HEK293 (cell line): ENCODE results near the gene ANXA1.

Source experiments
- CTCF ChIA-PET: fragments of 350-600 bp; formaldehyde crosslinking; extraction: SDS; loops from one replicate; lab custom pipeline; 2021; ENCODE audit warnings: antibody characterized with exemption; lab: Yijun Ruan, JAX
- POLR2A ChIA-PET: fragments of 300-600 bp; formaldehyde crosslinking; extraction: SDS; loops from one replicate; lab custom pipeline; 2020; ENCODE audit warnings: antibody characterized with exemption, inconsistent platforms; lab: Yijun Ruan, JAX
- H3K27ac ChIP-seq: fragments of 200-500 bp; sonication (Bioruptor generic); 2 replicates; pipeline ENCODE4 v1.5.1; 2014; ENCODE audit warnings: low read depth, low read length, control low read depth, inconsistent platforms; ENCODE audit errors: extremely low read depth
- H3K36me3 ChIP-seq, 2 experiments: fragments of 200-500 bp in 1 of 2; sonication (Bioruptor generic) in 1 of 2; 1 replicate in 1 of 2; 2 replicates in 1 of 2; pipeline ENCODE4 v1.5.1; 2014 to 2017; ENCODE audit warnings: inconsistent platforms in 2 of 2, low read length in 2 of 2; ENCODE audit not compliant: control insufficient read depth in 2 of 2, insufficient read depth in 1 of 2
- H3K4me1 ChIP-seq: fragments of 200-500 bp; sonication (Bioruptor generic); 2 replicates; pipeline ENCODE4 v1.5.1; 2014; ENCODE audit warnings: mild to moderate bottlenecking, low read length, inconsistent platforms; ENCODE audit not compliant: control insufficient read depth, insufficient read depth
- H3K4me3 ChIP-seq: 2 replicates; pipeline ENCODE4 v1.5.1; 2011; ENCODE audit warnings: low read depth, mild to moderate bottlenecking, control low read depth, low read length, moderate library complexity
- H3K9me3 ChIP-seq: fragments of 200-500 bp; sonication (Bioruptor generic); 2 replicates; pipeline ENCODE4 v1.5.1; 2014; ENCODE audit warnings: low read depth, low read length, inconsistent platforms; ENCODE audit not compliant: control insufficient read depth, insufficient read depth
- MZF1 ChIP-seq: fragments of 450-650 bp; formaldehyde crosslinking; IDR thresholded peaks from 2 replicates; pipeline ENCODE4 v1.5.1; 2017; ENCODE audit warnings: missing biosample characterization, missing genetic modification characterization, borderline replicate concordance
- RBAK ChIP-seq: fragments of 450-650 bp; formaldehyde crosslinking; IDR thresholded peaks from 2 replicates; pipeline ENCODE4 v1.5.1; 2016; ENCODE audit warnings: missing biosample characterization, missing genetic modification characterization
- SETDB1 ChIP-seq: IDR thresholded peaks from one replicate; pipeline ENCODE4 v1.6.1; 2017; ENCODE audit warnings: mild to moderate bottlenecking, low read length, moderate library complexity, mixed read lengths; ENCODE audit not compliant: insufficient read length
- SP7 ChIP-seq: fragments of 450-650 bp; formaldehyde crosslinking; IDR thresholded peaks from 2 replicates; pipeline ENCODE4 v1.5.1; 2016; ENCODE audit warnings: missing biosample characterization, missing genetic modification characterization
- ZEB2 ChIP-seq: fragments of 450-650 bp; formaldehyde crosslinking; IDR thresholded peaks from 2 replicates; pipeline ENCODE4 v1.5.1; 2016; ENCODE audit warnings: missing biosample characterization, missing genetic modification characterization
- ZNF114 ChIP-seq: fragments of 450-650 bp; formaldehyde crosslinking; IDR thresholded peaks from 2 replicates; pipeline ENCODE4 v1.5.0; 2017; ENCODE audit warnings: missing biosample characterization, missing genetic modification characterization
- ZNF175 ChIP-seq: fragments of 450-650 bp; formaldehyde crosslinking; IDR thresholded peaks from 2 replicates; pipeline ENCODE4 v1.5.1; 2016; ENCODE audit warnings: missing biosample characterization, missing genetic modification characterization
- ZNF248 ChIP-seq: fragments of 450-650 bp; formaldehyde crosslinking; IDR thresholded peaks from 2 replicates; pipeline ENCODE4 v1.5.1; 2017; ENCODE audit warnings: missing biosample characterization, missing genetic modification characterization
- ZNF354C ChIP-seq: fragments of 450-650 bp; formaldehyde crosslinking; IDR thresholded peaks from 2 replicates; pipeline ENCODE4 v1.5.1; 2016; ENCODE audit warnings: missing biosample characterization, missing genetic modification characterization, low read depth, borderline replicate concordance
- ZNF366 ChIP-seq: fragments of 450-650 bp; formaldehyde crosslinking; conservative IDR thresholded peaks from 2 replicates; pipeline ENCODE4 v1.5.1; 2016; ENCODE audit warnings: missing biosample characterization, missing genetic modification characterization
- ZNF37A ChIP-seq: fragments of 450-650 bp; IDR thresholded peaks from 2 replicates; pipeline ENCODE4 v1.5.1; 2018; ENCODE audit warnings: missing biosample characterization, missing genetic modification characterization
- ZNF529 ChIP-seq: fragments of 450-650 bp; formaldehyde crosslinking; IDR thresholded peaks from 2 replicates; pipeline ENCODE4 v1.5.1; 2017; ENCODE audit warnings: missing genetic modification characterization, missing biosample characterization; ENCODE audit not compliant: insufficient replicate concordance
- ZNF585B ChIP-seq: fragments of 450-650 bp; formaldehyde crosslinking; IDR thresholded peaks from 2 replicates; pipeline ENCODE4 v1.5.1; 2016; ENCODE audit warnings: missing biosample characterization, missing genetic modification characterization
- ZNF664 ChIP-seq: fragments of 450-650 bp; formaldehyde crosslinking; IDR thresholded peaks from 2 replicates; pipeline ENCODE4 v1.5.1; 2016; ENCODE audit warnings: missing biosample characterization, missing genetic modification characterization
- ZXDB ChIP-seq: fragments of 450-650 bp; formaldehyde crosslinking; IDR thresholded peaks from 2 replicates; pipeline ENCODE4 v1.5.1; 2016; ENCODE audit warnings: missing biosample characterization, missing genetic modification characterization
- TF ChIP-seq, protein P1 (sequence below): fragments of 450-650 bp; formaldehyde crosslinking; IDR thresholded peaks from 2 replicates; pipeline ENCODE4 v1.5.1; 2017; ENCODE audit warnings: missing biosample characterization, missing genetic modification characterization
- TF ChIP-seq, protein P2 (sequence below): fragments of 450-650 bp; formaldehyde crosslinking; IDR thresholded peaks from 2 replicates; pipeline ENCODE4 v1.5.1; 2016; ENCODE audit warnings: missing biosample characterization, missing genetic modification characterization
- TF ChIP-seq, protein P3 (sequence below): fragments of 450-650 bp; formaldehyde crosslinking; IDR thresholded peaks from 2 replicates; pipeline ENCODE4 v1.5.1; 2016; ENCODE audit warnings: missing biosample characterization, missing genetic modification characterization, low read depth
- TF ChIP-seq, protein P4 (sequence below): fragments of 450-650 bp; formaldehyde crosslinking; IDR thresholded peaks from 2 replicates; pipeline ENCODE4 v1.5.1; 2016; ENCODE audit warnings: missing biosample characterization, missing genetic modification characterization
- TF ChIP-seq, protein P5 (sequence below): fragments of 450-650 bp; formaldehyde crosslinking; IDR thresholded peaks from 2 replicates; pipeline ENCODE4 v1.5.1; 2016; ENCODE audit warnings: missing biosample characterization, missing genetic modification characterization

Gene ANXA1

DNA sequence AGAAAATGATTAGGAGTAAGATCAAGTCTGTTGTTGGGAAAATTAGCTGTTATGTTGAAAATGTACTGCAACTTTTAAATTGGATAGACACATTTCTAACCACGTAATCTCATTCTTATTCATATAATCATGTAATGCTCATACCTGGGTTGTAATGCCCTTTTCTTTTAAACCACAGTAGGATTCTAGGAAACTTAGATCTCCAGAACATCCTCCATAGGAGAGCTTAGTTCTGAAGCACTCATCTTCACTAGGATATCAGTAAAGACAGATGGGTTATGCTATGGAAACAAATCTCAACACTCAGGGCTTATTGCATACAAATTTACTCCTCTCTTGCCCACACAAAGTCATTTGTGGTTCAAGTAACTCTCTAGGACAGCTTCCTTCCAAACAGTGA is 34.8 kb upstream of the ANXA1 start:
- H3K4me3 ChIP-seq = no peak overlapping the region
- TF ChIP-seq ZNF529 (tag by site-specific recombination) = no peak
- no peak for TF ChIP-seq ZNF585B (tag by site-specific recombination)
- no peak for TF ChIP-seq SETDB1
- no peak for TF ChIP-seq ZNF114 (tag by site-specific recombination)
- no peak for TF ChIP-seq ZNF175
- TF ChIP-seq ZNF354C = no peak
- no peak for TF ChIP-seq ZNF37A (tag by site-specific recombination)
- no peak for TF ChIP-seq ZEB2 (tag by site-specific recombination)
- TF ChIP-seq ZXDB (tag by site-specific recombination) = no peak
- TF ChIP-seq, protein P1, sequence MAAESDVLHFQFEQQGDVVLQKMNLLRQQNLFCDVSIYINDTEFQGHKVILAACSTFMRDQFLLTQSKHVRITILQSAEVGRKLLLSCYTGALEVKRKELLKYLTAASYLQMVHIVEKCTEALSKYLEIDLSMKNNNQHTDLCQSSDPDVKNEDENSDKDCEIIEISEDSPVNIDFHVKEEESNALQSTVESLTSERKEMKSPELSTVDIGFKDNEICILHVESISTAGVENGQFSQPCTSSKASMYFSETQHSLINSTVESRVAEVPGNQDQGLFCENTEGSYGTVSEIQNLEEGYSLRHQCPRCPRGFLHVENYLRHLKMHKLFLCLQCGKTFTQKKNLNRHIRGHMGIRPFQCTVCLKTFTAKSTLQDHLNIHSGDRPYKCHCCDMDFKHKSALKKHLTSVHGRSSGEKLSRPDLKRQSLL (tag by site-specific recombination) = no peak
- no peak for TF ChIP-seq RBAK
- TF ChIP-seq, protein P2, sequence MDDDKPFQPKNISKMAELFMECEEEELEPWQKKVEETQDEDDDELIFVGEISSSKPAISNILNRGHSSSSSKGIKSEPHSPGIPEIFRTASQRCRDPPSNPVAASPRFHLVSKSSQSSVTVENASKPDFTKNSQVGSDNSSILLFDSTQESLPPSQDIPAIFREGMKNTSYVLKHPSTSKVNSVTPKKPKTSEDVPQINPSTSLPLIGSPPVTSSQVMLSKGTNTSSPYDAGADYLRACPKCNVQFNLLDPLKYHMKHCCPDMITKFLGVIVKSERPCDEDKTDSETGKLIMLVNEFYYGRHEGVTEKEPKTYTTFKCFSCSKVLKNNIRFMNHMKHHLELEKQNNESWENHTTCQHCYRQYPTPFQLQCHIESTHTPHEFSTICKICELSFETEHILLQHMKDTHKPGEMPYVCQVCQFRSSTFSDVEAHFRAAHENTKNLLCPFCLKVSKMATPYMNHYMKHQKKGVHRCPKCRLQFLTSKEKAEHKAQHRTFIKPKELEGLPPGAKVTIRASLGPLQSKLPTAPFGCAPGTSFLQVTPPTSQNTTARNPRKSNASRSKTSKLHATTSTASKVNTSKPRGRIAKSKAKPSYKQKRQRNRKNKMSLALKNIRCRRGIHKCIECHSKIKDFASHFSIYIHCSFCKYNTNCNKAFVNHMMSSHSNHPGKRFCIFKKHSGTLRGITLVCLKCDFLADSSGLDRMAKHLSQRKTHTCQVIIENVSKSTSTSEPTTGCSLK = no peak
- no peaks in the 10 kb centered on the region for H3K4me1 ChIP-seq
- H3K27ac ChIP-seq = no peak overlapping the region
- POLR2A ChIA-PET = no interaction called here
- CTCF ChIA-PET = interaction anchor here (0.6 to 1.7 kb wide), 4 partner anchors 9 to 26 kb away, joined by 3 to 6 read pairs (median 5); no protein-coding TSS in a partner anchor
- H3K9me3 ChIP-seq = no peaks in the 10 kb centered on the region
- no peaks in the 10 kb centered on the region for H3K36me3 ChIP-seq

DNA sequence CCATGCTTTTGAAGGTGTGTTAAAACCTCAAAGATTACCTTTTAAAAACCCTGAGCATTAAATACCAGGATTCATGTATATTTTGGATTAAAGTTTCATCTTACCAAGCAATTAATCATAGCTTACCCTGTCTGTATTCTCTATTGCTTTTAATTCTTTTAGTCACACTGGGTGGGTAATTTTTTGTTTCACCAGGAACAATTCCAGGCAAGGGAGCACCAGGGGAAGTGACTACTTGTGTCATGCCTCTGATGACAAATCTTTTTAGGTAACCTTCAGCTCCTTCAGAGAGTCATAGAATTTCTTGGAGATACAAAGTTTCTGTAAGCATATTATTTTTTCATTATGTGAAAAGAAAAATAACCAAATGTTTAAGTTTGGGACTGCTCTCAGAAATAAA is 33.4 kb upstream of the ANXA1 start:
- ChIA-PET CTCF (interaction anchor here (0.6 to 4.4 kb wide), 2 partner anchors 11 to 1091 kb away, joined by 3 to 20 read pairs; no protein-coding TSS in a partner anchor), POLR2A (no interaction called here)
- H3K27ac ChIP-seq = no peak overlapping the region
- no peaks in the 10 kb centered on the region for H3K36me3 ChIP-seq
- no peak overlapping the region for H3K4me3 ChIP-seq
- no peaks in the 10 kb centered on the region for H3K9me3 ChIP-seq
- no peaks in the 10 kb centered on the region for H3K4me1 ChIP-seq
- TF ChIP-seq ZNF37A (tag by site-specific recombination) = no peak
- TF ChIP-seq, protein P3, sequence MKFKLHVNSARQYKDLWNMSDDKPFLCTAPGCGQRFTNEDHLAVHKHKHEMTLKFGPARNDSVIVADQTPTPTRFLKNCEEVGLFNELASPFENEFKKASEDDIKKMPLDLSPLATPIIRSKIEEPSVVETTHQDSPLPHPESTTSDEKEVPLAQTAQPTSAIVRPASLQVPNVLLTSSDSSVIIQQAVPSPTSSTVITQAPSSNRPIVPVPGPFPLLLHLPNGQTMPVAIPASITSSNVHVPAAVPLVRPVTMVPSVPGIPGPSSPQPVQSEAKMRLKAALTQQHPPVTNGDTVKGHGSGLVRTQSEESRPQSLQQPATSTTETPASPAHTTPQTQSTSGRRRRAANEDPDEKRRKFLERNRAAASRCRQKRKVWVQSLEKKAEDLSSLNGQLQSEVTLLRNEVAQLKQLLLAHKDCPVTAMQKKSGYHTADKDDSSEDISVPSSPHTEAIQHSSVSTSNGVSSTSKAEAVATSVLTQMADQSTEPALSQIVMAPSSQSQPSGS = no peak
- TF ChIP-seq, protein P4, sequence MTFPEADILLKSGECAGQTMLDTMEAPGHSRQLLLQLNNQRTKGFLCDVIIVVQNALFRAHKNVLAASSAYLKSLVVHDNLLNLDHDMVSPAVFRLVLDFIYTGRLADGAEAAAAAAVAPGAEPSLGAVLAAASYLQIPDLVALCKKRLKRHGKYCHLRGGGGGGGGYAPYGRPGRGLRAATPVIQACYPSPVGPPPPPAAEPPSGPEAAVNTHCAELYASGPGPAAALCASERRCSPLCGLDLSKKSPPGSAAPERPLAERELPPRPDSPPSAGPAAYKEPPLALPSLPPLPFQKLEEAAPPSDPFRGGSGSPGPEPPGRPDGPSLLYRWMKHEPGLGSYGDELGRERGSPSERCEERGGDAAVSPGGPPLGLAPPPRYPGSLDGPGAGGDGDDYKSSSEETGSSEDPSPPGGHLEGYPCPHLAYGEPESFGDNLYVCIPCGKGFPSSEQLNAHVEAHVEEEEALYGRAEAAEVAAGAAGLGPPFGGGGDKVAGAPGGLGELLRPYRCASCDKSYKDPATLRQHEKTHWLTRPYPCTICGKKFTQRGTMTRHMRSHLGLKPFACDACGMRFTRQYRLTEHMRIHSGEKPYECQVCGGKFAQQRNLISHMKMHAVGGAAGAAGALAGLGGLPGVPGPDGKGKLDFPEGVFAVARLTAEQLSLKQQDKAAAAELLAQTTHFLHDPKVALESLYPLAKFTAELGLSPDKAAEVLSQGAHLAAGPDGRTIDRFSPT (tag by site-specific recombination) = no peak
- no peak for TF ChIP-seq SP7 (tag by site-specific recombination)
- TF ChIP-seq ZNF366 (tag by site-specific recombination) = no peak
- TF ChIP-seq ZNF248 (tag by site-specific recombination) = no peak
- no peak for TF ChIP-seq ZNF664 (tag by site-specific recombination)
- TF ChIP-seq, protein P5, sequence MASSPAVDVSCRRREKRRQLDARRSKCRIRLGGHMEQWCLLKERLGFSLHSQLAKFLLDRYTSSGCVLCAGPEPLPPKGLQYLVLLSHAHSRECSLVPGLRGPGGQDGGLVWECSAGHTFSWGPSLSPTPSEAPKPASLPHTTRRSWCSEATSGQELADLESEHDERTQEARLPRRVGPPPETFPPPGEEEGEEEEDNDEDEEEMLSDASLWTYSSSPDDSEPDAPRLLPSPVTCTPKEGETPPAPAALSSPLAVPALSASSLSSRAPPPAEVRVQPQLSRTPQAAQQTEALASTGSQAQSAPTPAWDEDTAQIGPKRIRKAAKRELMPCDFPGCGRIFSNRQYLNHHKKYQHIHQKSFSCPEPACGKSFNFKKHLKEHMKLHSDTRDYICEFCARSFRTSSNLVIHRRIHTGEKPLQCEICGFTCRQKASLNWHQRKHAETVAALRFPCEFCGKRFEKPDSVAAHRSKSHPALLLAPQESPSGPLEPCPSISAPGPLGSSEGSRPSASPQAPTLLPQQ (tag by site-specific recombination) = no peak
- TF ChIP-seq MZF1 (tag by site-specific recombination) = no peak
